ENCODE measurements around the gene LCE3E.
"Not testable (repeated sequence)": the region's sequence is repeated elsewhere in the genome, so short reads cannot be mapped to it uniquely, and the experiment has no call there.

The LCE3E gene, protein sequence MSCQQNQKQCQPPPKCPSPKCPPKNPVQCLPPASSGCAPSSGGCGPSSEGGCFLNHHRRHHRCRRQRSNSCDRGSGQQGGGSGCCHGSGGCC

GRCh38 chr1:152566681-152567080 lies at the start of gene LCE3E:
TSS of gene LCE3E (minus strand) at chr1:152566780. CDS start at chr1:152566208, 572 bp downstream.
- DNase-seq, result no peak

- no peak for DNase-seq
These were observed 46.9 kb upstream of the LCE3E start, which contains the start of gene LCE3B for GRCh38 chr1:152613511-152613910. TSS of gene LCE3B (plus strand) at chr1:152613811. CDS start at chr1:152613811, 0 bp downstream.

GRCh38 chr1:152599934-152600333 lies 33.4 kb upstream of the LCE3E start, which contains the start of gene LCE3C:
TSS of gene LCE3C (plus strand) at chr1:152600234. CDS start at chr1:152600732, 498 bp downstream.
- DNase-seq, result no peak

DNA sequence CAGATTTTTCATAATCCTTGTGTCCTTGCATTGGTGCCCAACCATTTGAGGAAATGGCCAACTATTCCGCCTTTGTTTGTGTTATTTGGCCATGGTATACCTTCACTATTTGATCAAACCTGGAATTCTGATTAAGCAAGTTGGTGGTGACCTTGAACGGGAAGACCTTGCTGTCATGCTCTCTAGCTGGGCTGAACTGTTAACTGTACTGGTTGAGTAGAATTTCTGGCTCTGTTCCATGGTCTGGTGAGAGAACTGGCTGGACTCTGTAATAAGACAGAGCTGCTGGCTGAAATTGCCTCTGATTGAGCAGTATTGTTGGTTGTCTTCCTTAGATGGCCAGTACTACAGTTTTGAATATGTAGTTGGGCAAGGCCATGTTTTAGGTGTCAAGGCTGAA lies 30.4 kb upstream of the LCE3E start:
- DNase-seq, result no peak

GRCh38 chr1:152585586-152585985 lies 19.0 kb upstream of the LCE3E start:
- DNase-seq, result no peak

DNA sequence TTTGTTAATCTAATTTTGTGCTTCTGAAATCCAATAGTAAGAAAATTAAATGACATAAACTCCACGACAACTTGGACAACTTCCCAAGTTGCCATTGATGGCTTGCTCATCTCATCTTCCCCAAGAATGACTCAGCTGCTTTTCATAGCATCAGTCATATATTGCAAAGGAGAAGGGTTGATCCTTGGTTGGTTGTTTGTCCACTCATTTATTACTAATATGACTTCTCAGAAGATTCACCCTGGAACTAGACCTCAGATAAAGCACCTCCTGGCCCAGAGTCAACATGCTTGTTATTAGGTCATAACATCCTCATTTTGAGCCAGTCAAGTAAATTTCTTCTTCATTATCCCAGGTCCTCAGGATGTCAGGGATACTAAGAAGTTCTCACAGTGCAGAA lies 16.1 kb upstream of the LCE3E start:
- DNase-seq, result peak; percentile 17

DNA sequence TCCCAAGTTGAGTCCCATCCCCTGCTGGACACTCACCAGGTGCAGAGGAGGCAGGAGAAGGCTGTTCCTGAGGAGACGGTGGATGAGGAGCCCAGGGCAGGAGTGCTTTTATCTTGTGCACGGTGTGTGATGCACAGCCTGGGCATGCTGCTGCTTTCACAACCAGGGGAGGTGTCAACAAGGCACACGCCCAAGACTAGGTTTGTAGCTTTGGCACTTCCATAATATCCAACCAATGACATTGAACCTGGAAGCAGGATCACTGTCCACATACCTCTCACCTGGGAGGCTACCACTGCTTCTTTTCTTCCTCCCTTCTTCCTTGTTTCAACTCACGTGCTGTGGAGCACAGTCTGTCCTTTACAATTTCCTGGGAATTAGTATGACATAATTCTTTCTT lies 13.9 kb upstream of the LCE3E start, which contains the start of gene LCE3D:
TSS of gene LCE3D (minus strand) at position 84 of the 400 bp plus-strand sequence. CDS start 580 bp downstream, outside the sequence.
- no peak for DNase-seq

GRCh38 chr1:152579526-152579925 lies 12.9 kb upstream of the LCE3E start:
- not testable (repeated sequence) for DNase-seq

DNA sequence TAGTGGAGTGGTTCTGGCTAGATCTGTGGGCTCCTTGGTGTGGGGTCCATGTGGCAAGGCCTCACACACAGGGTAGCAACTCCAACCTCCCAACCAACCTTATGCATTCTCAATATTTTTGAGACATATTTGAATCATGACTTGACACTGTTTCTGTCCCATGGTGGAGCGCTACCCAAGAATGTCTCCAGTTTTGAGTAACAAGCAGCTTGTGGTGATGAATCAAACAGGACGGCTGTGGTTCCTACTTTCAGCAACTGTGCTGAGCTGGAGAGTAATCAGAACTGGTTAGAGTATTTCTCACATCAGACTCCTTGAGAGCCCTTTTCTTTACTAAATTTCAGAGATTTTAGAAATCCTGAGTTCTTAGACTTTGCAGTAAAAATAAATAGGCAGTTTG lies 10.6 kb upstream of the LCE3E start:
- DNase-seq, result peak; percentile 88

DNA sequence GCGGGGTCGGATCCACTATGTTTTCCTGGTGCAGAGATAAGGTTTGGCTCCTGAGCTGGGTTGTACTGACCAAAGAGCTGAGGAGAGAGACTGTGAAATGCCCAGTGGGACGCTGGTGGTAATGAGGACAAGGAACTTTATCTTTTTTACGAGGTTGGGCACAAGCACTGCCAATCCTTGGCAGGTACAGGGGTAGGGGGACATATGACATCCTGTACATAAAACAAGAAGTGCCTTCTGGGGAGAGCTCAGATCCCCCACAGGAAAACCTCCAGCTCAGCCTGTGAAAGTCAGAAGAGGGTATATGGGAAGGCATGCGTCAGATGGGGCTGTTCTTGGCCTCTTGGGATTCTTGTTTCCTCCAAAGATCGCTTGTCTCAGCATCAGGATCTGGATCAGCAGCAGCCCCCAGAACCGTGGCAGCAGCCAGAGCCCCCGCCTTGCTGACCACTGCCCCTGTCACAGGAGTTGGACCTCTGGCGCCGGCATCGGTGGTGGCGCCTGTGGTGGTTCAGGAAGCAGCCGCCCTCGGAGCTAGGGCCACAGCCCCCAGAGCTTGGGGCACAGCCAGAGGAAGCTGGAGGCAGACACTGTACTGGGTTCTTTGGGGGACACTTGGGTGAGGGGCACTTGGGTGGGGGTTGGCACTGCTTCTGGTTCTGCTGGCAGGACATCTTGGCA lies 905 bp downstream of the LCE3E start:
- DNase-seq, result no peak

DNA sequence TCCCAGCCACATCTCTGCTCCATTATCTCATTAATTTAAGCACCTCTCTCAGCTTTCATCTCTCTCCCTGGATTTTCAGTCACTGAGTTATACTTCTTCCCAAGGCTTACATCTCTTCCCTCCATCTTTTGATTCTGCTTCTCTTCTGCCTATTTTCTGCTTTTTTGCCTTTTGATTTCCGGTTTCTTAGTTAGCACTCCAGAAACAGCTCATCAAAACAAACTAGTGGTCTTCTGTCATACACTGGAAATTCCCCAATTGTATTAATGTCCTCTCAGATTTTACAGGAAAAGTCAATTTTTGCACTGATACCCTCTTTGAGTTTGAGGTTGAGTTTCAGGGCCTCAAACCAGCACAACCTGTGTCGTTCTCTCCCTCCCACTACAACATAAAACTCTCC lies 1.5 kb downstream of the LCE3E start:
- DNase-seq, result no peak

DNA sequence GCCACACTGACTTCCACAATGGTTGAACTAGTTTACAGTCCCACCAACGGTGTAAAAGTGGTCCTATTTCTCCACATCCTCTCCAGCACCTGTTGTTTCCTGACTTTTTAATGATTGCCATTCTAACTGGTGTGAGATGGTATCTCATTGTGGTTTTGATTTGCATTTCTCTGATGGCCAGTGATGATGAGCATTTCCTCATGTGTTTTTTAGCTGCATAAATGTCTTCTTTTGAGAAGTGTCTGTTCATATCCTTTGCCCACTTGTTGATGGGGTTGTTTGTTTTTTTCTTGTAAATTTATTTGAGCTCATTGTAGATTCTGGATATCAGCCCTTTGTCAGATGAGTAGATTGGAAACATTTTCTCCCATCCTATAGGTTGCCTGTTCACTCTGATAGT lies 18.2 kb downstream of the LCE3E start:
- DNase-seq, result not testable (repeated sequence)

DNA sequence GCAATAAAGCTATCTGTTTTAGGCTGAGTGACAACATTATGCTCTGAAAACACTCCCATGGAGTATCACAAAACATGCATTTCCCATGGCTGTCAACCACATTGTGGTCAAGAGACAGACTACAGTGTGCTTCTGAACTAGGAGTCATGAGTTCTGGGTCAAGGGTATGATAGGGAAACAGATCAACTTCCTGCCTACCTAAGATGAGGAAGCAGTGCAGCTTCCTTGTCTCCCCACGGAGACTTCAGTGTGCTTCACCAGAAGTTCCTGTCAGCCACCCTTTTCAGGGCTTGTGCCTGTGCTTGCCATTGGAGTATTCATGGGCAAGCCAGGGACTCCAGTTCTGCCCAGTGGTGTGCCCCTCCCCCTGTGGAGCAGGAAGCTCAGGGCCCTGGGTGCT lies 19.9 kb downstream of the LCE3E start:
- no peak for DNase-seq

DNA sequence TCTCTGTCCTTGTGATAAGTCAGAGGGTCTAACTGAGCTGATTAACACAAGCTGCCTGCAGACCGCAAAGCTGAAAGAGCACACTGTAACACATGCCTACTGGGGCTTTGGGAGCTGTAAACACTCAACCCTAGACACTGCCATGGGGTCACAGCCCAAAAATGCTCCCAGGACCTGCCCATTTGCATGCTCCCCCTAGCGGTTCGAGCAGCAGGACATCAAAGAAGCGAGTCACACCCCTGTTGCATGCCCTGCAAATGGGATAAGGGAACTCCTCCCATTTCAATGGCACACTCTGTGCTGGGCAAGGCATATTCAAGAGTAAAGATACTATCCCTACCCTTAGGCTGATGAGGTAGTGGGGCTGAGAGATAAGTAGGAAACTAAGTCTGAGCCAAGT lies 22.8 kb downstream of the LCE3E start:
- peak; percentile 8 for DNase-seq

DNA sequence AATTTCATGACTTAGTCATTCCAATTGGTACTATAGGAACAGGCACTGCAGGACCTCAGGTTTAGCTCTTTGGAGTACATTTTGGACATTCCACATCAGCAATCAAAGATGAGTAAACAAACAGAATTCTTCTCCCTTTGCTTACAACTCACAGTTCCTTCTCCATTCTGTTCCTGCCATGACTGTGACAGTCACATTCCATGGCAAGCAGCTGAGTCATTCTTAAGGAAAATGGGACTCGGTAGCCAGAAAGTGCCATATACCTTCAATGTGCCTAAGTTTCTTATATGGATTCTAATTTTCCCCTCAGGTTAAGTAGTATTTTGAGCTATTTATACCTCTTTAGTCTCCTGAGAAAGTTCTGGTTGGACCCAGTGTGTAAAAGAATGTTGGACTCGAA lies 26.7 kb downstream of the LCE3E start:
- no peak for DNase-seq

GRCh38 chr1:152537496-152537895 lies 29.1 kb downstream of the LCE3E start:
- no peak for DNase-seq

DNA sequence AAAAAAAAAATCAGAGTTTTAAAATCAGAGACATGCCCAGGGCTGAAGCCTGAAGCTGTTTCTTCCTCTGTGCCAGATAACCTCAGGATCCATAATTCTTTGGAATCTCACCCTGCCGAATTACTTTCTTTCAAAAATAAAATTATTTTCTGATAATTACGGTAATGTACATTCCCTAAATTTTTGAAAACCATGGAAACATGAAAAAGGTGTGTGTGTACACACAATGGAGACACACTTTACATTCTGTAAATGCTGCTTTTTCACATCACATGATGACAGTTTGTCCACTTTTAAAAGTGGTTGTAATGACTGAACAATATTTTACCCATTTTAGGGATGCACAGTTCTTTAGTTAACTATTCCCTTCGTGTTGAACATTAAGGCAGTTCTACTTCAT lies 30.8 kb downstream of the LCE3E start:
- DNase-seq, result no peak

GRCh38 chr1:152533327-152533938 lies 33.1 kb downstream of the LCE3E start:
- peak; percentile 55 for DNase-seq

GRCh38 chr1:152525080-152525641 lies 41.4 kb downstream of the LCE3E start:
- no peak for DNase-seq

GRCh38 chr1:152520561-152521090 lies 46.0 kb downstream of the LCE3E start:
- no peak for DNase-seq

- no peak for DNase-seq
These were observed 46.7 kb downstream of the LCE3E start for GRCh38 chr1:152519851-152520250.

GRCh38 chr1:152517237-152517811 lies 49.3 kb downstream of the LCE3E start:
- DNase-seq, result no peak

- no peak for DNase-seq
These were observed 50.5 kb downstream of the LCE3E start for GRCh38 chr1:152516082-152516481.
